K562 (cell line): ENCODE results near the gene ACTC1. TPM values are rescaled to one million over a fixed set of nuclear protein-coding genes. Genes with fewer than 3 reads are reported as not detected.

Experiments used
- ATAC-seq: fragments of 200-7000 bp; cut with Tn5 transposase; 3 replicates; pipeline ENCODE4 v1.9.1; 2020; ENCODE audit warnings: moderate library complexity
- BruUV-seq: library from RNA; stranded (reverse); fragments of 400-500 nt; replicated peaks from 2 replicates; lab custom pipeline; 2021; lab: Mats Ljungman, UMichigan
- CTCF ChIA-PET: fragments of 300-600 bp; formaldehyde crosslinking; extraction: SDS; loops from one replicate; lab custom pipeline; 2021; ENCODE audit warnings: low intra/inter-chr PET ratio; lab: Yijun Ruan, JAX
- POLR2A ChIA-PET: fragments of 300-600, 350-650 bp; sonication (Branson Sonifier 250); formaldehyde crosslinking; extraction: SDS; loops from one replicate; lab custom pipeline; 2021; ENCODE audit warnings: antibody characterized with exemption, inconsistent platforms; lab: Yijun Ruan, JAX
- DNase-seq, 4 experiments: peaks; one replicate each; pipeline versions ENCODE4 v3.0.0 to v3.0.0-alpha.2; 2011 to 2018; ENCODE audit warnings: low spot score in 3 of 4, mixed read lengths in 3 of 4; ENCODE audit errors: extremely low read depth in 1 of 4
- FAIRE-seq: peaks from 2 replicates; lab custom pipeline; 2011; peaks lifted over from hg19 to GRCh38; lab: Jason Lieb, UNC
- H2AFZ ChIP-seq: 2 replicates; pipeline ENCODE4 v1.6.0; 2011; ENCODE audit warnings: low read depth, low read length, control low read depth, inconsistent platforms
- H3K27ac ChIP-seq: fragments of 200-600 bp; 3 replicates; pipeline ENCODE4 v1.8.0; 2011; ENCODE audit warnings: low read depth, mild to moderate bottlenecking, control low read depth, inconsistent platforms, low read length, moderate library complexity, mixed read lengths; ENCODE audit errors: extremely low read depth
- H3K27me3 ChIP-seq, 2 experiments: fragments of 300-600 bp in 1 of 2; 2 replicates in 1 of 2; 3 replicates in 1 of 2; pipeline versions ENCODE4 v1.6.0 to v1.8.0; 2011; ENCODE audit warnings: inconsistent platforms in 2 of 2, low read length in 2 of 2, mild to moderate bottlenecking in 1 of 2, mixed read lengths in 1 of 2, moderate library complexity in 1 of 2; ENCODE audit not compliant: control insufficient read depth in 2 of 2, insufficient read depth in 2 of 2
- H3K36me3 ChIP-seq: fragments of 300-600 bp; 3 replicates; pipeline ENCODE4 v1.8.0; 2011; ENCODE audit warnings: mild to moderate bottlenecking, low read length, inconsistent platforms; ENCODE audit not compliant: control insufficient read depth, insufficient read depth
- H3K4me1 ChIP-seq, 2 experiments: fragments of 200-600 bp in 1 of 2; replicated peaks in 1 of 2; 2 replicates in 1 of 2; 3 replicates in 1 of 2; pipeline versions ENCODE4 v1.5.1 to v1.8.0; 2011; ENCODE audit warnings: inconsistent platforms in 2 of 2, low read length in 2 of 2, mild to moderate bottlenecking in 1 of 2, mixed read lengths in 1 of 2, moderate library complexity in 1 of 2; ENCODE audit not compliant: control insufficient read depth in 2 of 2, insufficient read depth in 2 of 2
- H3K4me2 ChIP-seq: 2 replicates; pipeline ENCODE4 v1.6.1; 2011; ENCODE audit warnings: low read length, control low read depth, inconsistent platforms, mixed read lengths; ENCODE audit not compliant: insufficient read depth
- H3K4me3 ChIP-seq: fragments of 200-600 bp; sonication (generic), shearing (Covaris generic); 2 replicates; pipeline ENCODE4 v1.5.1; 2016; ENCODE audit warnings: control low read depth, inconsistent platforms
- H3K79me2 ChIP-seq: fragments of 200-600 bp; 3 replicates; pipeline ENCODE4 v1.8.0; 2011; ENCODE audit warnings: low read length, inconsistent platforms; ENCODE audit not compliant: control insufficient read depth, insufficient read depth
- H3K9ac ChIP-seq, 2 experiments: 2 replicates each; pipeline versions ENCODE4 v1.6.0 to v1.6.1; 2011; ENCODE audit warnings: low read depth in 2 of 2, low read length in 2 of 2, control low read depth in 1 of 2, inconsistent platforms in 1 of 2, mild to moderate bottlenecking in 1 of 2, mixed read lengths in 1 of 2; ENCODE audit not compliant: insufficient read depth in 1 of 2
- H3K9me1 ChIP-seq: one replicate; pipeline ENCODE4 v1.6.0; 2011; ENCODE audit warnings: inconsistent platforms, mild to moderate bottlenecking, low read length, moderate library complexity; ENCODE audit not compliant: control insufficient read depth, insufficient read depth
- H3K9me3 ChIP-seq: replicated peaks from 2 replicates; pipeline ENCODE4 v1.5.1; 2011; ENCODE audit warnings: low read depth, low read length, inconsistent platforms; ENCODE audit not compliant: control insufficient read depth, insufficient read depth
- H4K20me1 ChIP-seq: replicated peaks from 2 replicates; pipeline ENCODE4 v1.6.1; 2011; ENCODE audit warnings: low read length, inconsistent platforms, mixed read lengths; ENCODE audit not compliant: control insufficient read depth, insufficient read depth
- C11orf30 ChIP-seq: fragments of 450-650 bp; IDR thresholded peaks from 2 replicates; pipeline ENCODE4 v1.6.1; 2016; ENCODE audit warnings: low read depth, mild to moderate bottlenecking
- CBFA2T3 ChIP-seq: fragments of 450-650 bp; IDR thresholded peaks from 2 replicates; pipeline ENCODE4 v1.6.1; 2017
- ELF4 ChIP-seq: fragments of 450-650 bp; formaldehyde crosslinking; IDR thresholded peaks from 2 replicates; pipeline ENCODE4 v1.4.0; 2022; ENCODE audit warnings: missing genetic modification characterization
- HSF4 ChIP-seq: fragments of 250-450 bp; sonication (Bioruptor Pico); IDR thresholded peaks from 2 replicates; pipeline ENCODE4 v2.1.2; 2022; ENCODE audit warnings: mild to moderate bottlenecking, moderate library complexity, borderline replicate concordance
- KDM1A ChIP-seq, 2 experiments: fragments of 450-650 bp; IDR thresholded peaks; 2 replicates each; pipeline ENCODE4 v1.6.1; 2016; ENCODE audit warnings: mild to moderate bottlenecking in 2 of 2
- MYNN ChIP-seq, 2 experiments: sonication (generic); formaldehyde crosslinking in 1 of 2; IDR thresholded peaks; 2 replicates each; pipeline versions ENCODE4 v1.5.0 to v1.6.1; 2016 to 2020; ENCODE audit warnings: antibody characterized with exemption in 1 of 2, missing genetic modification reagents in 1 of 2
- PHB2 ChIP-seq: fragments of 450-650 bp; IDR thresholded peaks from 2 replicates; pipeline ENCODE4 v1.6.1; 2017; ENCODE audit warnings: low read depth
- POLR2AphosphoS2 ChIP-seq: IDR thresholded peaks from 2 replicates; pipeline ENCODE4 v1.6.1; 2012; ENCODE audit warnings: low read length, improper control_type of control experiment
- PRPF4 ChIP-seq: fragments of 200-400 bp; formaldehyde crosslinking; IDR thresholded peaks from one replicate; pipeline ENCODE4 v1.6.1; 2017; ENCODE audit warnings: low read length, low read depth, mild to moderate bottlenecking; ENCODE audit not compliant: insufficient read depth, poor library complexity, severe bottlenecking
- RFX1 ChIP-seq: fragments of 450-650 bp; IDR thresholded peaks from 2 replicates; pipeline ENCODE4 v1.6.1; 2016; ENCODE audit warnings: mild to moderate bottlenecking, moderate library complexity
- SLC30A9 ChIP-seq: fragments of 250-450 bp; sonication (Bioruptor Pico); IDR thresholded peaks from 2 replicates; pipeline ENCODE4 v1.8.0; 2022; ENCODE audit warnings: mild to moderate bottlenecking, moderate library complexity
- TAF15 ChIP-seq: fragments of 200-400 bp; formaldehyde crosslinking; IDR thresholded peaks from 2 replicates; pipeline ENCODE4 v1.6.1; 2017; ENCODE audit warnings: mild to moderate bottlenecking, low read depth, low read length, moderate library complexity
- USF1 ChIP-seq: sonication (generic); formaldehyde crosslinking; IDR thresholded peaks from 2 replicates; pipeline ENCODE4 v1.9.0; 2022; ENCODE audit warnings: mild to moderate bottlenecking, missing genetic modification reagents
- ZNF445 ChIP-seq: fragments of 250-450 bp; sonication (Bioruptor Pico); IDR thresholded peaks from 2 replicates; pipeline ENCODE4 v1.4.0; 2020; ENCODE audit warnings: low read depth, mild to moderate bottlenecking, moderate library complexity
- WGBS: fragments of 100-300 bp; shearing (Covaris generic); methylation state at CpG from one replicate; pipeline ENCODE4 v1.1.6; 2016; ENCODE audit warnings: low coverage, mixed read lengths; ENCODE audit not compliant: insufficient coverage; ENCODE audit errors: missing lambda C conversion rate; 5-methylcytosine and 5-hydroxymethylcytosine counted together
- in situ Hi-C: fragments of 300-500 bp; cut with MboI; formaldehyde crosslinking; loops from 4 replicates; pipeline ENCODE4 v1.15.0; 2018; ENCODE audit warnings: inconsistent platforms, mixed read lengths
- intact Hi-C: fragments of 100-400 bp; cut with micrococcal nuclease; formaldehyde crosslinking; loops from 2 replicates; pipeline ENCODE4 v1.14.2; 2022
- polyA plus RNA-seq, 8 experiments: library from polyadenylated mRNA; depleted of rRNA in 4 of 8; stranded (reverse) in 5 of 8; unstranded in 3 of 8; fragments of >200 nt; fragmentation: Nextera tagmentation in 2 of 8; fragmentation: Illumina TruSeq in 1 of 8; extraction: Ambion mirVana in 2 of 8; extraction: Trizol in 1 of 8; gene quantifications; 2 replicates each; pipeline versions ENCODE4 v1.2.1 to v1.2.3, GENCODE V29; 2011 to 2014; ENCODE audit warnings: inconsistent platforms in 1 of 8, missing spikeins in 1 of 8
- total RNA-seq, 7 experiments: library from RNA; depleted of rRNA in 6 of 7; stranded (reverse); fragments of >200 nt in 6 of 7; fragmentation: Illumina TruSeq in 2 of 7; extraction: Trizol in 2 of 7; gene quantifications; 2 replicates each; pipeline versions ENCODE4 v1.2.1 to v1.2.3, GENCODE V29; 2011 to 2021; ENCODE audit warnings: low replicate concordance in 1 of 7
- TF ChIP-seq, protein P1 (sequence below): fragments of 450-650 bp; IDR thresholded peaks from 2 replicates; pipeline ENCODE4 v1.7.0; 2016; ENCODE audit warnings: borderline replicate concordance
- TF ChIP-seq, protein P2 (sequence below): IDR thresholded peaks from 2 replicates; pipeline ENCODE4 v1.6.1; 2011; ENCODE audit not compliant: insufficient read length; ENCODE audit errors: extremely low read depth
- TF ChIP-seq, protein P3 (sequence below): fragments of 450-650 bp; IDR thresholded peaks from 2 replicates; pipeline ENCODE4 v1.6.1; 2016; ENCODE audit warnings: missing biosample characterization, missing genetic modification characterization

Gene ACTC1
- total and polyA plus RNA-seq, 9 of the 15 experiments (the other 6 are each of a cell fraction or from before 2014, with no cell fraction given) = 0.08 to 0.84 (median 0.17) TPM; not detected in 3

GRCh38 chr15:34812369-34812768, 17.0 kb upstream of the ACTC1 start:
- no peak overlapping the region for H2AFZ ChIP-seq
- ATAC-seq = no peak
- no peaks in the 10 kb centered on the region for H4K20me1 ChIP-seq
- H3K27ac ChIP-seq = no peak overlapping the region
- no peaks in the 10 kb centered on the region for H3K36me3 ChIP-seq
- H3K27me3 ChIP-seq = no peaks in the 10 kb centered on the region
- H3K4me2 ChIP-seq = no peak overlapping the region
- no peak for FAIRE-seq
- peaks cover 0 to 14% of the 10 kb centered on the region in 2 experiments; a peak in 4 of 5 replicates for H3K4me1 ChIP-seq
- H3K9me3 ChIP-seq = no peaks in the 10 kb centered on the region
- in situ Hi-C loops = no loop called here
- BruUV-seq = no TSS peak
- DNase-seq = no peak
- H3K9ac ChIP-seq = no peak overlapping the region
- WGBS = 21% methylated on average over 1 of the region's 1 CpG
- intact Hi-C loops = no loop called here
- CTCF ChIA-PET = no interaction called here
- POLR2A ChIA-PET = interaction anchor here (0.8 kb wide), 1 partner anchor 28 kb away, joined by 3 read pairs; no protein-coding TSS in a partner anchor
- H3K79me2 ChIP-seq = no peaks in the 10 kb centered on the region
- H3K4me3 ChIP-seq = no peak overlapping the region
- H3K9me1 ChIP-seq = no peaks in the 10 kb centered on the region
- TF ChIP-seq PHB2 (no peak), MYNN (IDR thresholded peaks at IDR 0.05) (no peak), MYNN (CRISPR knock-in tag; IDR thresholded peaks at IDR 0.05) (no peak), USF1 (CRISPR knock-in tag) (no peak), RFX1 (no peak), PRPF4 (no peak), ZNF445 (no peak), CBFA2T3 (peak; percentile 46; the same call in 1 of the 2 replicates), C11orf30 (no peak), ELF4 (CRISPR knock-in tag) (no peak), KDM1A (IDR thresholded peaks at IDR 0.05) (peak; percentile 86 to 89), HSF4 (CRISPR knock-in tag) (no peak), SLC30A9 (CRISPR knock-in tag) (no peak), TAF15 (no peak), POLR2AphosphoS2 (no peak)
- TF ChIP-seq, protein P1, sequence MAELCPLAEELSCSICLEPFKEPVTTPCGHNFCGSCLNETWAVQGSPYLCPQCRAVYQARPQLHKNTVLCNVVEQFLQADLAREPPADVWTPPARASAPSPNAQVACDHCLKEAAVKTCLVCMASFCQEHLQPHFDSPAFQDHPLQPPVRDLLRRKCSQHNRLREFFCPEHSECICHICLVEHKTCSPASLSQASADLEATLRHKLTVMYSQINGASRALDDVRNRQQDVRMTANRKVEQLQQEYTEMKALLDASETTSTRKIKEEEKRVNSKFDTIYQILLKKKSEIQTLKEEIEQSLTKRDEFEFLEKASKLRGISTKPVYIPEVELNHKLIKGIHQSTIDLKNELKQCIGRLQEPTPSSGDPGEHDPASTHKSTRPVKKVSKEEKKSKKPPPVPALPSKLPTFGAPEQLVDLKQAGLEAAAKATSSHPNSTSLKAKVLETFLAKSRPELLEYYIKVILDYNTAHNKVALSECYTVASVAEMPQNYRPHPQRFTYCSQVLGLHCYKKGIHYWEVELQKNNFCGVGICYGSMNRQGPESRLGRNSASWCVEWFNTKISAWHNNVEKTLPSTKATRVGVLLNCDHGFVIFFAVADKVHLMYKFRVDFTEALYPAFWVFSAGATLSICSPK = no peak
- TF ChIP-seq, protein P2, sequence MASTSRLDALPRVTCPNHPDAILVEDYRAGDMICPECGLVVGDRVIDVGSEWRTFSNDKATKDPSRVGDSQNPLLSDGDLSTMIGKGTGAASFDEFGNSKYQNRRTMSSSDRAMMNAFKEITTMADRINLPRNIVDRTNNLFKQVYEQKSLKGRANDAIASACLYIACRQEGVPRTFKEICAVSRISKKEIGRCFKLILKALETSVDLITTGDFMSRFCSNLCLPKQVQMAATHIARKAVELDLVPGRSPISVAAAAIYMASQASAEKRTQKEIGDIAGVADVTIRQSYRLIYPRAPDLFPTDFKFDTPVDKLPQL = no peak
- TF ChIP-seq, protein P3, sequence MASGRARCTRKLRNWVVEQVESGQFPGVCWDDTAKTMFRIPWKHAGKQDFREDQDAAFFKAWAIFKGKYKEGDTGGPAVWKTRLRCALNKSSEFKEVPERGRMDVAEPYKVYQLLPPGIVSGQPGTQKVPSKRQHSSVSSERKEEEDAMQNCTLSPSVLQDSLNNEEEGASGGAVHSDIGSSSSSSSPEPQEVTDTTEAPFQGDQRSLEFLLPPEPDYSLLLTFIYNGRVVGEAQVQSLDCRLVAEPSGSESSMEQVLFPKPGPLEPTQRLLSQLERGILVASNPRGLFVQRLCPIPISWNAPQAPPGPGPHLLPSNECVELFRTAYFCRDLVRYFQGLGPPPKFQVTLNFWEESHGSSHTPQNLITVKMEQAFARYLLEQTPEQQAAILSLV (tag) = no peak
